ENCODE measurements around the gene PPP4R4.

PPP4R4 gene

DNA sequence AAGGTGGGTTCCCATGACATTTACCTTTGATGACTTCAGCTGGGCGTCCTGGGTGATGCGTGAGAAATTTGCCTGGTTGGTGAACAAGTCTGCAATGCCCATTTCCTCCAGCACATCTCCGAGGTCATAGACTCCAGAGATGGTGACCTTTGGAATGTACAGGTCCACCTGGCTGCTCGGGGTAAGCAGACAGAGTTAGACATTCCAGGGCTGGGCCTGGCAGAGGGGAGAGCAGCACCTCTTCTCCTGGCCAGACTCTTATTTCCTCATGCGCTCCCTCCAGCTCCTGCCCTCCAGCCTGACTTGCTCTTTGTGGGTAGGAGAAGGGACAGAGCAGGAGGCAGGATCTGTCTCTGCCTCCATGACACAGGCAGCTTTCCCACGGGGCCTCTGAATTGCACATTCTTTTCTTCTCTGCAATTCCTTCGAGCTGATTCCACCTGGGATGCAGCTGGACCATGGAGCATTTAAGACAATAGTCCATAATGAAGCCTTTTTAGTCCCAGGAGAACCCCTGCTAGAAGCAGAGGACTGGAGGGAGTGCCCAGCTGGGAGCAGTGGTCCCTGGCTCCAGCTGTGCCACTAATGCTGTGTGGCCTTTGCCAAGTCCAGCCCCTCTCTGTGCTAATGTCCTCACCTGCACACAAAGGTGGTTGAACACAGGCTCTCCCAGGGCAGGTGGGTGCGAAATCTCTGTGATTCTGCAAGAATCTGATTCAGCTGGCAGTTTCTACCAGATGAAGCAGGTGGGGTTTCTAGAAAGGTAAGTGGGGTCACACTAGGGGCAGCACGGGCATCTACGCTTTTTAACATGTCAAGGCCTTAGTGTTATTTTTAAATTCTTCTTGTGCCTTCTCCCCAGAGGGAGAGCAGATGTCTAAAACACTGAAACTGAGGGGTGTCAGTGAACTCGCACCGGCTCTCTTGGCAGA, 132.2 kb downstream of the PPP4R4 start:
- DNase-seq (ENCODE audit: low read depth in 2 of 2) = no peak

DNA sequence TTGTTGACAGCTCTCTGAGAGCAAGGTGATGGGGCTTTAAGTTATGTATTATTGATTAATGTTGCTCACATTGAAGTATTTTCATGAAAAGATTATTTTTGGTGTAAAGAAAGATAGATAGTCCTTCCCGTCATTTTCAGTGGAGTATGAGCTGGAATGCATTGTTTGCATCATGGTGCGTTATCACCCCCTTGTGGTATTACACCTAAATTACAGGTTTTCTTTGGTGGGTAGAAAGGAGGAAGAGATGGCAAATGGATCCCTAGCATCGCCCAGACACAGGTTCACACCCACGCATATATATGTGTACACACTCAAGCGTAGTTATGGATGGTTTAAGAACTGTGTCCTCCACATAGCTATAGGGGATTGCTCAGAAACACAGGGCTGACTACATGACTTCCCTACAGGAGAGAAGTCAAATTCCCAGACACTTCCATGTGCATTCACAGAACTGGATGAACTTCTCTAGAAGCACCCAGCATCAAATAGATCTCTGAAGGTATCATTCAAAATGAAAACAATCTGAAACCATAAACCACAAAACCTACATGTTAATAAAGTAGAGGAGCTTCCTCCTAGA, 133.4 kb downstream of the PPP4R4 start:
- DNase-seq (ENCODE audit: low read depth in 2 of 2) = no peak

DNA sequence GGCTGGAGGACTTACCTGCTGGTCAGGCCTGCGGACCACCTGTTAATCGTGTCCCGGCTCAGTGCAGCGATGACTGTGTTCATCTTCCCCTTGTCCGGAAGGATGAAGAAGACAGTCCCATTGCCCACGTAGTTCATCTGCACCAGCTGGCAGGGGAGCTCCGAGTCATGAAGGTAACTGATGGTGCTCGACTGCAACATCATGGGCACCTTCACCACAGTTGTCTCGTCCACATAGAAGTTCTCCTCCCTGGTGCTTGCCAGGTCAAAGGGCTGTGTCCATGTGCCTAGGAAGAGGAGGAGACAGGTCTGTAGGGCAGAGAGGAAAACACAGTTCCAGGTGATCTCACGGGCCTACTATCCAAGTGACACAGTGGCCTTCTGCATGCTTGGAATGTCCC, 135.6 kb downstream of the PPP4R4 start:
- DNase-seq (ENCODE audit: low read depth in 2 of 2) = no peak

GRCh38 chr14:94310248-94310647, 136.1 kb downstream of the PPP4R4 start:
- no peak for DNase-seq (ENCODE audit: low read depth in 2 of 2)

GRCh38 chr14:94312481-94313246, 138.5 kb downstream of the PPP4R4 start:
- no peak for DNase-seq (ENCODE audit: low read depth in 2 of 2)

DNA sequence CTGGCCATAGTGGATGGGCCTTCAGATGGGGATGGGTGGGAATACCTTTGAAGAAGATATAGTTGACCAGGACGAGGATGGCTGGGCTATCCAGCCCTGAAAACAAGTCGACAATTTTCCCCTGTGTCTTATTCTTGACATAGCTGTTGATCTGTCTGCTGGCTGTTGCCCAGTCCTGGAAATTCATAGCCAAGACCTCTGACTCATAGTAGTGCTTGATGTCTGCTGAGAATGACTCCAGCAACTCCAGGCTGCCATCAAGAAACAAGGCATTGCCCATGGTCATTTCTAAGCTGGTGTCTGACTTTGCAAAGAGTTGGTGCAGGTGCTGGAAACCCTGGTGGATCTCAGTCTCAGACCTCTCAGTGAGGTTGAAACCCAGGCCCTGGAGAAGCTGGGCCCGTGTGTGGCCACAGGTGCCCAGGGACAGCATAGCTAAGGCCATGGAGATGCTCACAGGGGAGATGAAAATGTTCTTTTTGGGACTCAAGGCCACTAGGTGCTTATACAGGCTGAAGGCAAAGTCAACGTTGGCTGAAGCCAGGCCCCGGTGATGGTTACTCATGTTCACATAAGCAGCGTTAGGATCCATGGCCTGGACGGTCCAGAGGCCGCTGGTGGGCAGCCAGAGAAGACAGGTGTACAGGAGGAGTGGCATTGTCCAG, 140.0 kb downstream of the PPP4R4 start:
- no peak for DNase-seq (ENCODE audit: low read depth in 2 of 2)

DNA sequence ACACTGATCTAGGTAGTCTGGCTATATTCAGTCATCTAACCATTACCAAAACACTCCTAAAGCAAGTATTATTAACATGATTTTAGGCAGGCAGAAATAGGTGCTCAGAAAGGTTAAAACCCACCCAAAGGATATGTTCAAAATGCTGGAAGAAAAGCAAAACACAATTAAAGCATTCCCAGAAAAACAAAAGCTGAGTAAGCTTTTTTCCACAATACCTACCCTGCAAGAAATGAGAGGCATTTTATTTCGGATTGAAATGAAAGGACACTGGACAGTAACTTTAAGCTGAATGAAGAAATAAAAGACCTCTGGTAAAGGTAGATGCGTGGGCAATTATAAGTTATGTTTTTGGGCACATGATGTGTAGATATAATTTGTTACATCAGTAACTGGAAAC, 140.8 kb downstream of the PPP4R4 start:
- DNase-seq (ENCODE audit: low read depth in 2 of 2) = no peak

GRCh38 chr14:94316692-94317091, 142.6 kb downstream of the PPP4R4 start:
- DNase-seq (ENCODE audit: low read depth in 2 of 2) = no peak

- no peak for DNase-seq (ENCODE audit: low read depth in 2 of 2)
These were observed 143.1 kb downstream of the PPP4R4 start for GRCh38 chr14:94317259-94317658.

- DNase-seq (ENCODE audit: low read depth in 2 of 2) = no peak
These were observed 146.1 kb downstream of the PPP4R4 start for GRCh38 chr14:94320243-94320642.

GRCh38 chr14:94321421-94322271, 147.5 kb downstream of the PPP4R4 start:
- no peak for DNase-seq (ENCODE audit: low read depth in 2 of 2)

DNA sequence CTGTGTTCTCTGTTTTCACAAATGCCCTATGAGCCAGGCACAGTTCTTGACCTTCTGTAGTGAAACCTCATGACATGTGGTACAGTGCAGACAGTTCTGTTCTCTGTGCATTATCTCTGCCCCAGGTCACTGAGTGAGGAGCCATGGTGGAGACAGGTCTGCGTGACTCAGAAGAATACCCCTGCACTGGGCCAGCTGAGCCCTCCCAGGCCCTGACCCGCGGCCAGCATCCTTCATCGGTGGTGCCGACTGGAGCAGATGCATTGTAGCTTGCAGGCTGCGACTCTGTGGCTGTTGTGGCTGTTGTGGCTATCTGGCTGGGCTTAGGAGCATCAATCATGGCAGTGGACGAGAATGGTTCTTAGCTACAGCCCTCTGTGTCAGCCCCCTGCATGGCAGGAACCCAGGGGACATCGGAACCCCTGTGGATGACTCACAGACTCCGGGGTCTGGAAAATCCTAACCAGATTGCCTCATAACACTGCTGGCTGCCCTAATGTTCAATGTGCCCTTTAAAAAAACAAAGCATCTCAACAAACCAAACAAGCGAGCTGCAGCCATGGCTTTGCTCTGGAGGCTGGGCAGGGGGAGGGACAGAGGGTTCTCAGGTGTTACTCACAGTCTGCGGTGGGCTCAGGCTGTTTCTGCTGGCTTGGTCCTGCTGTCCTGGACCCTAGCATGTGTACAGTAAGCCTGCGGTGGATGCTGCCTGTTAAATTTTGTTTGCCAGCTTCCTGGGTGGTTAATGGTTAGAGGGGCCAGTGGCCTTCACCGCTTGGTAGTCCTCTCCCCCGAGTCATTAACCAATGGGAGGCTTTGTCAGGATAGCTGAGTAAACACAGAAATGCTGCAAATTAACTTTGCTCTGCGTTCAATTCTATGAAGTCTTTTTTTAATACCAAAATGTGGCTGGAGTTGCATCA, 148.8 kb downstream of the PPP4R4 start, which contains the start of gene SERPINA6:
Gene SERPINA6, minus strand, starts transcription at position 689 of the 923 bp plus-strand sequence. CDS start 8,688 bp downstream, outside the sequence.
- no peak for DNase-seq (ENCODE audit: low read depth in 2 of 2)

DNA sequence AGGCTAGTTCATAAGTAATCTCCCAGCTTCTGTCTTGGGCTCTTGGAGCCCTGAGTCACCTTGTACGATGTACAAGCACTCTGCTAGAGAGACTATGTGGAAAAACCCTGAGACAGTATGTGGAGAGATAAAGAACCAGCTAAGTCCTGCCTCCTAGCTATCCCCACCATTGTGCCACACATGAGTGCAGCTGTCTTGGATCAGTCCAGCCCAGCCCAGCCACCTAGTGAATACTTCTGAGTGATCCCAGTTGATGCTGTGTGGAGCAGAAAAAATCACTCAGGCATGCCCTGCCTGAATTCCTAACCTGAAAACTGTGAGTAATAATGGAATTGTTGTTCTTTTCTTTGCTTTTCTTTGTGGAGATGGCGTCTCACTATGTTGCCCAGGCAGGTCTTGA, 154.1 kb downstream of the PPP4R4 start:
- no peak for DNase-seq (ENCODE audit: low read depth in 2 of 2)

Data from fibroblast of skin of left quadriceps (primary cell).